GM19238 (cell line): ENCODE data around the gene MVD.

Experiments
- DNase-seq: peaks from one replicate; pipeline ENCODE4 v3.0.0; 2011; ENCODE audit warnings: low spot score; ENCODE audit not compliant: insufficient read length

The MVD gene

GRCh38 chr16:88662843-88663606 lies at the start of gene MVD:
MVD (minus strand) TSS chr16:88663091; CDS start chr16:88663080, 11 bp downstream.
- peak; percentile 100 for DNase-seq

- no peak for DNase-seq
These were observed 49.6 kb upstream of the MVD start for GRCh38 chr16:88712362-88712979.

- DNase-seq: no peak
These were observed 49.0 kb upstream of the MVD start for GRCh38 chr16:88711750-88712340.

- DNase-seq: no peak
These were observed 47.7 kb upstream of the MVD start for GRCh38 chr16:88710556-88710955.

GRCh38 chr16:88706965-88707826 lies 44.3 kb upstream of the MVD start:
- no peak for DNase-seq

- peak; percentile 98 for DNase-seq
These were observed 43.5 kb upstream of the MVD start, which contains the start of the genes CTU2 and RNF166 for GRCh38 chr16:88706229-88706964. CTU2 (plus strand) TSS chr16:88706503; CDS start chr16:88706531, 28 bp downstream. RNF166 (minus strand) TSS chr16:88706408; CDS start chr16:88706325, 83 bp downstream.

GRCh38 chr16:88705801-88706228 lies 42.9 kb upstream of the MVD start:
- DNase-seq: no peak

- no peak for DNase-seq
These were observed 42.3 kb upstream of the MVD start for GRCh38 chr16:88705076-88705684.

GRCh38 chr16:88703486-88704309 lies 40.8 kb upstream of the MVD start:
- no peak for DNase-seq

GRCh38 chr16:88702371-88703210 lies 39.7 kb upstream of the MVD start:
- DNase-seq: no peak

GRCh38 chr16:88701581-88702370 lies 38.9 kb upstream of the MVD start:
- DNase-seq: no peak

- peak; percentile 98 for DNase-seq
These were observed 38.0 kb upstream of the MVD start for GRCh38 chr16:88700636-88701482.

GRCh38 chr16:88700322-88700635 lies 37.4 kb upstream of the MVD start:
- DNase-seq: no peak

GRCh38 chr16:88699180-88699579 lies 36.3 kb upstream of the MVD start:
- no peak for DNase-seq

GRCh38 chr16:88698646-88699045 lies 35.8 kb upstream of the MVD start:
- DNase-seq: no peak

GRCh38 chr16:88697831-88698615 lies 35.1 kb upstream of the MVD start:
- no peak for DNase-seq
